M059J (cell line): ENCODE data around the gene OR10G2. TPM values are rescaled to one million over a fixed set of nuclear protein-coding genes. Genes with fewer than 3 reads are reported as not detected.

ENCODE experiments used
- DNase-seq: peaks from one replicate; pipeline ENCODE4 v3.0.0-alpha.2; 2012; ENCODE audit warnings: low read depth
- total RNA-seq: library from RNA; depleted of rRNA; stranded (reverse); fragments of >200 nt; shearing (Covaris generic); gene quantifications from 2 replicates; pipeline ENCODE4 v1.2.3, GENCODE V29; 2014; rRNA removed

The OR10G2 gene
- total RNA-seq, 1 experiment from 2014 or later = not detected

GRCh38 chr14:21589317-21589716, 45.4 kb downstream of the OR10G2 start:
- DNase-seq = no peak

Other genes with a start within 250 kb of the OR10G2 start
- gene CHD8, start 178.8 kb downstream of the OR10G2 start, total RNA-seq = 26.7 and 55.9 TPM in 2 replicates
- 22.6 and 28.2 TPM in 2 replicates for gene RAB2B, start 158.0 kb downstream of the OR10G2 start, total RNA-seq
- 18.5 and 40.5 TPM in 2 replicates for gene TOX4, start 157.7 kb downstream of the OR10G2 start, total RNA-seq
- 31.0 and 35.0 TPM in 2 replicates for gene METTL3, start 123.6 kb downstream of the OR10G2 start, total RNA-seq
- 1.1 and 2.3 TPM in 2 replicates for gene SALL2, start 108.6 kb downstream of the OR10G2 start, total RNA-seq
- not detected in 2 replicates for gene OR10G3, start 54.9 kb downstream of the OR10G2 start, total RNA-seq
- gene OR4E2, start 18.9 kb upstream of the OR10G2 start, total RNA-seq = not detected in 2 replicates
- not detected in 2 replicates for gene OR4E1, start 38.9 kb upstream of the OR10G2 start, total RNA-seq